Measurements from ENCODE around the gene TOX3. TPM values are rescaled to one million over a fixed set of nuclear protein-coding genes. Genes with fewer than 3 reads are reported as not detected.

The TOX3 gene
- total and polyA plus RNA-seq, 2 of the 13 experiments (the other 11 are each of a cell fraction or from before 2014, with no cell fraction given): 14.5 to 98.6 TPM

- TF ChIP-seq ZNF318 (CRISPR knock-in tag; IDR thresholded peaks at IDR 0.05) (no peak), SNAPC5 (CRISPR knock-in tag; IDR thresholded peaks at IDR 0.05; ENCODE audit: borderline replicate concordance) (no peak), ZNF275 (CRISPR knock-in tag; IDR thresholded peaks at IDR 0.05; ENCODE audit: borderline replicate concordance) (no peak), HBP1 (CRISPR knock-in tag; IDR thresholded peaks at IDR 0.05; ENCODE audit: low read depth) (no peak), ZNF282 (IDR thresholded peaks at IDR 0.05; ENCODE audit: partially characterized antibody) (no peak), ZNF768 (CRISPR knock-in tag; IDR thresholded peaks at IDR 0.05) (no peak), SOX13 (IDR thresholded peaks at IDR 0.05) (peak; percentile 83), SOX13 (CRISPR knock-in tag; conservative IDR thresholded peaks at IDR 0.05 in 1 of 2, IDR thresholded peaks at IDR 0.05 in 1 of 2) (peak in 1 of 2 experiments; percentile 98; a peak in 2 of 4 replicates), SIN3B (IDR thresholded peaks at IDR 0.05; ENCODE audit: low read length) (no peak), SMYD3 (CRISPR knock-in tag; IDR thresholded peaks at IDR 0.05) (no peak), NFIB (CRISPR knock-in tag; IDR thresholded peaks at IDR 0.05; ENCODE audit: borderline replicate concordance) (no peak), ERF (CRISPR knock-in tag; IDR thresholded peaks at IDR 0.05) (no peak), ZNF619 (CRISPR knock-in tag; IDR thresholded peaks at IDR 0.05) (no peak), ZNF816 (CRISPR knock-in tag; IDR thresholded peaks at IDR 0.05; ENCODE audit: borderline replicate concordance) (no peak), ZSCAN30 (CRISPR knock-in tag; IDR thresholded peaks at IDR 0.05) (no peak), HNF1B (CRISPR knock-in tag; IDR thresholded peaks at IDR 0.05) (peak; percentile 69), SOX5 (CRISPR knock-in tag; IDR thresholded peaks at IDR 0.05; ENCODE audit: borderline replicate concordance) (peak; percentile 98), ZNF232 (CRISPR knock-in tag; IDR thresholded peaks at IDR 0.05; ENCODE audit: borderline replicate concordance) (no peak)
These were observed 94.9 kb downstream of the TOX3 start (continued) for GRCh38 chr16:52451971-52452421.
